H1 (cell line): Measurements from ENCODE around the gene OSBP2. TPM values are rescaled to one million over a fixed set of nuclear protein-coding genes. Genes with fewer than 3 reads are reported as not detected.

Experiments
- CTCF ChIA-PET: fragments of 300-600 bp; sonication (Branson Sonifier 250); formaldehyde crosslinking; loops from one replicate; lab custom pipeline; 2021; ENCODE audit not compliant: partially characterized antibody; lab: Charles Lee
- POLR2A ChIA-PET: fragments of 300-600 bp; sonication (Branson Sonifier 250); formaldehyde crosslinking; loops from one replicate; lab custom pipeline; 2021; ENCODE audit warnings: inconsistent platforms; ENCODE audit not compliant: partially characterized antibody; lab: Charles Lee
- DNase-seq, 2 experiments: peaks; one replicate each; pipeline versions ENCODE4 v3.0.0 to v3.0.0-alpha.2; 2010 to 2022; ENCODE audit warnings: low spot score in 2 of 2, low read depth in 1 of 2, mixed read lengths in 1 of 2
- FAIRE-seq: peaks from 2 replicates; lab custom pipeline; 2011; peaks lifted over from hg19 to GRCh38; lab: Jason Lieb, UNC
- H2AFZ ChIP-seq: 2 replicates; pipeline ENCODE4 v1.8.1; 2012; ENCODE audit warnings: low read length, inconsistent platforms
- H2AK5ac ChIP-seq: 2 replicates; pipeline ENCODE4 v1.6.1; 2013; ENCODE audit warnings: low read depth, low read length
- H2BK120ac ChIP-seq: replicated peaks from 2 replicates; pipeline ENCODE3; 2013; ENCODE audit warnings: low read depth, low read length, inconsistent platforms
- H2BK12ac ChIP-seq: 2 replicates; pipeline ENCODE4 v1.6.1; 2013; ENCODE audit warnings: low read depth, low read length
- H2BK15ac ChIP-seq: 2 replicates; pipeline ENCODE4 v1.6.1; 2013; ENCODE audit warnings: low read length
- H2BK20ac ChIP-seq: 2 replicates; pipeline ENCODE4 v1.6.1; 2013; ENCODE audit warnings: low read length
- H2BK5ac ChIP-seq: 2 replicates; pipeline ENCODE4 v1.6.1; 2013; ENCODE audit warnings: low read depth, low read length
- H3K14ac ChIP-seq: 2 replicates; pipeline ENCODE4 v1.6.1; 2013; ENCODE audit warnings: inconsistent platforms; ENCODE audit not compliant: insufficient read length
- H3K18ac ChIP-seq: 2 replicates; pipeline ENCODE4 v1.6.1; 2013; ENCODE audit warnings: low read length; ENCODE audit errors: extremely low read depth
- H3K23ac ChIP-seq: 2 replicates; pipeline ENCODE4 v1.6.1; 2013; ENCODE audit warnings: inconsistent platforms; ENCODE audit not compliant: insufficient read length
- H3K23me2 ChIP-seq: 2 replicates; pipeline ENCODE4 v1.6.1; 2013; ENCODE audit warnings: low read depth, low read length
- H3K27ac ChIP-seq: 2 replicates; pipeline ENCODE4 v1.6.1; 2011; ENCODE audit warnings: low read depth, low read length, inconsistent platforms
- H3K27me3 ChIP-seq, 4 experiments: replicated peaks in 1 of 4; 1 replicate in 1 of 4; 2 replicates in 3 of 4; pipeline versions ENCODE4 v1.6.1 to v1.8.1; 2011 to 2013; ENCODE audit warnings: low read length in 3 of 4, mild to moderate bottlenecking in 3 of 4, inconsistent platforms in 2 of 4, mixed read lengths in 2 of 4, moderate library complexity in 1 of 4; ENCODE audit not compliant: control insufficient read depth in 3 of 4, insufficient read depth in 3 of 4; ENCODE audit errors: extremely low read depth in 1 of 4
- H3K36me3 ChIP-seq, 4 experiments: 2 replicates each; pipeline versions ENCODE4 v1.6.1 to v1.8.1; 2011 to 2013; ENCODE audit warnings: mild to moderate bottlenecking in 4 of 4, low read length in 3 of 4, moderate library complexity in 2 of 4, control low read depth in 1 of 4, inconsistent platforms in 1 of 4; ENCODE audit not compliant: insufficient read depth in 4 of 4, control insufficient read depth in 2 of 4
- H3K4ac ChIP-seq: replicated peaks from 2 replicates; pipeline ENCODE3; 2013; ENCODE audit warnings: low read length, low read depth, mixed read lengths, inconsistent platforms; ENCODE audit not compliant: insufficient read length
- H3K4me1 ChIP-seq, 4 experiments: replicated peaks in 1 of 4; 1 replicate in 1 of 4; 2 replicates in 3 of 4; pipeline versions ENCODE4 v1.6.1 to v1.8.1; 2011 to 2013; ENCODE audit warnings: low read length in 3 of 4, inconsistent platforms in 2 of 4, mixed read lengths in 1 of 4; ENCODE audit not compliant: insufficient read depth in 4 of 4, control insufficient read depth in 3 of 4
- H3K4me2 ChIP-seq, 2 experiments: 2 replicates each; pipeline versions ENCODE4 v1.6.1 to v1.8.1; 2011 to 2013; ENCODE audit warnings: low read depth in 2 of 2, low read length in 2 of 2, control low read depth in 1 of 2, inconsistent platforms in 1 of 2, mild to moderate bottlenecking in 1 of 2; ENCODE audit not compliant: insufficient read depth in 1 of 2
- H3K4me3 ChIP-seq, 4 experiments: fragments of 200-600, 300-600 bp in 1 of 4; sonication (generic), shearing (Covaris generic), sonication (Bioruptor Twin) in 1 of 4; 2 replicates each; pipeline versions ENCODE4 v1.5.1 to v1.8.1; 2011 to 2016; ENCODE audit warnings: low read length in 4 of 4, low read depth in 3 of 4, control low read depth in 2 of 4, inconsistent platforms in 2 of 4, mild to moderate bottlenecking in 2 of 4, mixed read lengths in 1 of 4, moderate library complexity in 1 of 4; ENCODE audit not compliant: insufficient read depth in 2 of 4; ENCODE audit errors: extremely low read depth in 1 of 4
- H3K56ac ChIP-seq: replicated peaks from 2 replicates; pipeline ENCODE3; 2013; ENCODE audit warnings: low read depth, mild to moderate bottlenecking, mixed read lengths, low read length, inconsistent platforms; ENCODE audit not compliant: insufficient read length
- H3K79me1 ChIP-seq: 2 replicates; pipeline ENCODE4 v1.6.1; 2013; ENCODE audit warnings: low read depth, low read length, control low read depth
- H3K79me2 ChIP-seq, 2 experiments: 2 replicates each; pipeline versions ENCODE4 v1.6.1 to v1.8.1; 2012 to 2013; ENCODE audit warnings: low read length in 2 of 2, mild to moderate bottlenecking in 2 of 2, inconsistent platforms in 1 of 2; ENCODE audit not compliant: insufficient read depth in 2 of 2, control insufficient read depth in 1 of 2
- H3K9ac ChIP-seq, 4 experiments: replicated peaks in 1 of 4; 1 replicate in 1 of 4; 2 replicates in 3 of 4; pipeline versions ENCODE4 v1.6.1 to v1.8.1; 2011 to 2013; ENCODE audit warnings: low read depth in 3 of 4, low read length in 3 of 4, control low read depth in 2 of 4, mild to moderate bottlenecking in 2 of 4, moderate library complexity in 2 of 4, inconsistent platforms in 1 of 4; ENCODE audit errors: extremely low read depth in 1 of 4
- H3K9me3 ChIP-seq, 2 experiments: 2 replicates each; pipeline versions ENCODE4 v1.6.1 to v1.8.1; 2012 to 2013; ENCODE audit warnings: mild to moderate bottlenecking in 2 of 2, moderate library complexity in 2 of 2, control low read depth in 1 of 2, inconsistent platforms in 1 of 2, low read depth in 1 of 2, low read length in 1 of 2, mixed read lengths in 1 of 2; ENCODE audit not compliant: insufficient read depth in 2 of 2
- H4K20me1 ChIP-seq, 2 experiments: replicated peaks in 1 of 2; 2 replicates each; pipeline versions ENCODE3 to v1.8.1; 2011 to 2013; ENCODE audit warnings: inconsistent platforms in 2 of 2, low read length in 2 of 2, mild to moderate bottlenecking in 1 of 2; ENCODE audit not compliant: insufficient read depth in 2 of 2, control insufficient read depth in 1 of 2
- H4K5ac ChIP-seq: 2 replicates; pipeline ENCODE4 v1.6.1; 2013; ENCODE audit warnings: low read length, low read depth, mixed read lengths, inconsistent platforms; ENCODE audit not compliant: insufficient read length
- H4K8ac ChIP-seq: 2 replicates; pipeline ENCODE4 v1.8.0; 2013; ENCODE audit warnings: mild to moderate bottlenecking, moderate library complexity, low read length, inconsistent platforms; ENCODE audit not compliant: insufficient read depth; ENCODE audit errors: extremely low read depth
- H4K91ac ChIP-seq: replicated peaks from 2 replicates; pipeline ENCODE3; 2013; ENCODE audit warnings: low read length, mixed read lengths, inconsistent platforms; ENCODE audit not compliant: insufficient read length
- ASH2L ChIP-seq: fragments of 200-600, 300-600 bp; sonication (generic); IDR thresholded peaks from one replicate; pipeline ENCODE4 v1.7.1; 2017; ENCODE audit warnings: low read length
- EGR1 ChIP-seq: IDR thresholded peaks from 2 replicates; pipeline ENCODE4 v1.6.1; 2011; ENCODE audit warnings: low read depth, low read length, borderline replicate concordance
- FOSL1 ChIP-seq: IDR thresholded peaks from 2 replicates; pipeline ENCODE4 v1.6.1; 2011; ENCODE audit warnings: mild to moderate bottlenecking, low read depth, low read length, moderate library complexity; ENCODE audit not compliant: insufficient read depth
- NRF1 ChIP-seq: IDR thresholded peaks from 2 replicates; pipeline ENCODE4 v1.6.1; 2011; ENCODE audit warnings: mild to moderate bottlenecking, low read depth, low read length, improper control_type of control experiment
- POU5F1 ChIP-seq: IDR thresholded peaks from 2 replicates; pipeline ENCODE4 v1.6.1; 2011; ENCODE audit warnings: low read depth, mild to moderate bottlenecking, low read length, moderate library complexity
- SAP30 ChIP-seq: fragments of 300-600 bp; sonication (generic); IDR thresholded peaks from 2 replicates; pipeline ENCODE4 v1.7.1; 2012; ENCODE audit warnings: low read length, moderate library complexity, mild to moderate bottlenecking, inconsistent platforms; ENCODE audit not compliant: insufficient read depth, insufficient replicate concordance
- SIRT6 ChIP-seq: IDR thresholded peaks from one replicate; pipeline ENCODE4 v1.7.1; 2012; ENCODE audit warnings: low read length, inconsistent platforms
- SP4 ChIP-seq: IDR thresholded peaks from 2 replicates; pipeline ENCODE4 v1.6.1; 2012; ENCODE audit warnings: low read length, inconsistent platforms
- TBP ChIP-seq: IDR thresholded peaks from 2 replicates; pipeline ENCODE4 v1.6.1; 2011; ENCODE audit warnings: low read depth, low read length, improper control_type of control experiment
- WGBS, 2 experiments: shearing (Covaris generic) in 1 of 2; methylation state at CpG; one replicate each; pipeline versions ENCODE4 v1.1.6 to v1.1.7; 2013 to 2015; ENCODE audit warnings: low lambda C conversion rate in 2 of 2, mixed read lengths in 2 of 2, inconsistent platforms in 1 of 2, low coverage in 1 of 2, missing lambda C conversion rate in 1 of 2; ENCODE audit not compliant: insufficient replicate concordance in 2 of 2, insufficient coverage in 1 of 2, insufficient read length in 1 of 2; ENCODE audit errors: extremely low coverage in 1 of 2, missing lambda C conversion rate in 1 of 2; 5-methylcytosine and 5-hydroxymethylcytosine counted together
- polyA plus RNA-seq, 7 experiments: library from polyadenylated mRNA; depleted of rRNA in 3 of 7; stranded (reverse) in 5 of 7; unstranded in 2 of 7; fragments of >200 nt in 5 of 7; fragments of 200-250 nt in 2 of 7; gene quantifications; 1 replicate in 5 of 7; 2 replicates in 1 of 7; 4 replicates in 1 of 7; pipeline versions ENCODE4 v1.2.1 to v1.2.3, GENCODE V29; 2011 to 2013; ENCODE audit warnings: missing spikeins in 2 of 7, mixed read lengths in 2 of 7
- total RNA-seq: library from RNA; stranded (reverse); fragmentation: NEBNext Ultra II Directional; extraction: Animal tissue kit (Norgen Biotek cat#: 25700); gene quantifications from 2 replicates; pipeline ENCODE4 v1.2.1, GENCODE V29; 2021
- TF ChIP-seq, protein P1 (sequence below): IDR thresholded peaks from 2 replicates; pipeline ENCODE4 v1.6.1; 2012; ENCODE audit warnings: inconsistent platforms

OSBP2 gene
- total and polyA plus RNA-seq, 2 of the 8 experiments (the other 6 are each of a cell fraction or from before 2014, with no cell fraction given): 3.4 to 3.7 TPM

DNA sequence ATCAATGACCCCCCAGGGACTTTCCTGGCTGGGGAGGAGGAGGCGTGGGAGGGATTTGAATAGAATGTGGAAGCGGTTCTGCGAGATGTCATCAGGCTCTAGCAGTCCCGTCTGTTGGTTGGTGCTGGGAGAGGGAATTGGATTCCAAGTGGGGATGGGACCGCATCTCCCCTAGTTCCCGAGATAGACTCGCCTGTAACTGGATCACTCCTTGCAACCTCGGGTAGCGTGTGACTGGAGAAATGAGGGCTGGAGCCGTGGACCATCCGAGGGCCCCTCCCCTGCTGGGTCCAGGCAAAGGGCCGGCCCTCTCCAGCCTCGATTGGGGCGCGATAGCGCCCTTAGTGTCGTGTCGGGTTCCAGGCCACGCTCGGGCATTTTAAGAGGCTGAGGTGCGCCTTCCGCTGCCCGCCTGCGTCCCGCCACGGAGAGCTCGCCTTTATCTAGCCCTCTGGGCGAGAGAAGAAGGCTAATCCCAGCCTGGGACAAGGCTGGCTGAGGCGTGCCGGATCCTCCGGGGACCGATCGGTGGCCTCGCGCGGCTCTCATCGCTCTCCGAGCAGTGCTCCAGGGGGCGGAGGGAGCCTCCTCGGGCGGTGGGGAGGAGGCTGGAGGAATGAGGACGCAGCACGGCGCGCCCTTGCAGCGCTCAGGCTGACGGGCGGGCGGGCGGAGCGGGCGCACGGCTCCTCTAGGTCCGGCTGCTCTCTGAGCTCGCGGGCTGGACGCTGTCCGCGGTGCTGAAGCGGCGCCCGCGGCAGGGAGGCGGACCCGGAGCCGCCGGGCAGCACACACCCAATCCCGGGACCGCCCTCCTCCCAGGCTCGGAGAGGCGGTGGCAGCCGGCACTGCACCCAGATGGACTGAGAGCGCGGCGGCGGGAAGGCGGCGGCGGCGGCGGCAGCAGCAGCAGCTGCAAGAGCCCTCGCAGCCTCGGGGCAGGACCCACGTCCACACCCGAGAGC, 107.8 kb downstream of the OSBP2 start:
- Histone ChIP-seq H4K8ac (peak overlapping the region; percentile 77; the same call in 1 of the 2 replicates), H3K9me3 (no peaks in the 10 kb centered on the region), H4K5ac (no peak overlapping the region), H3K27ac (no peak overlapping the region), H2BK12ac (no peak overlapping the region), H3K79me2 (no peaks in the 10 kb centered on the region), H3K27me3 (peaks cover 2 to 35% (median 24%) of the 10 kb centered on the region in 4 experiments), H3K4me1 (peaks cover 4 to 23% (median 13%) of the 10 kb centered on the region in 4 experiments; a peak in 6 of 7 replicates), H3K79me1 (no peaks in the 10 kb centered on the region; the same call in 1 of the 2 replicates), H2AK5ac (no peak overlapping the region), H2BK120ac (no peak overlapping the region), H2AFZ (no peak overlapping the region), H2BK5ac (no peak overlapping the region), H3K9ac (no peak overlapping the region), H2BK15ac (no peak overlapping the region), H3K14ac (no peak overlapping the region), H3K23me2 (peaks cover 9% of the 10 kb centered on the region; the same call in 1 of the 2 replicates), H4K91ac (no peak overlapping the region), H3K36me3 (no peaks in the 10 kb centered on the region), H3K56ac (no peak overlapping the region), H3K4ac (no peak overlapping the region), H4K20me1 (peaks cover 2 to 12% of the 10 kb centered on the region in 2 experiments), H3K4me2 (peak overlapping the region; percentile 71 to 85), H2BK20ac (no peak overlapping the region), H3K23ac (no peak overlapping the region), H3K18ac (no peak overlapping the region), H3K4me3 (peak overlapping the region; percentile 21 to 57 (median 46); a peak in 7 of 8 replicates)
- DNase-seq (peak; percentile 80 to 91), FAIRE-seq (no peak)
- ChIA-PET CTCF (interaction anchor here (0.9 to 2.8 kb wide), 10 partner anchors 12 to 92 kb away, joined by 3 to 18 read pairs (median 6); no protein-coding TSS in a partner anchor), POLR2A (interaction anchor here (0.7 to 1.3 kb wide), 3 partner anchors 9 to 238 kb away, joined by 3 to 4 read pairs (median 3); partner anchors contain the start of genes MORC2 and TUG1)
- 6% methylated on average over 56 of the region's 85 CpGs; no CpG with 5 or more reads in 1 of the 2 experiments for WGBS, 2 experiments
- TF ChIP-seq TBP: no peak
- no peak for TF ChIP-seq FOSL1
- no peak for TF ChIP-seq SP4
- no peak for TF ChIP-seq NRF1
- TF ChIP-seq SAP30: no peak
- no peak for TF ChIP-seq SIRT6
- TF ChIP-seq, protein P1, sequence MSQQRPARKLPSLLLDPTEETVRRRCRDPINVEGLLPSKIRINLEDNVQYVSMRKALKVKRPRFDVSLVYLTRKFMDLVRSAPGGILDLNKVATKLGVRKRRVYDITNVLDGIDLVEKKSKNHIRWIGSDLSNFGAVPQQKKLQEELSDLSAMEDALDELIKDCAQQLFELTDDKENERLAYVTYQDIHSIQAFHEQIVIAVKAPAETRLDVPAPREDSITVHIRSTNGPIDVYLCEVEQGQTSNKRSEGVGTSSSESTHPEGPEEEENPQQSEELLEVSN: peak; percentile 34; the same call in 1 of the 2 replicates
- peak; percentile 68 for TF ChIP-seq ASH2L
- no peak for TF ChIP-seq EGR1
- no peak for TF ChIP-seq POU5F1
